ENCODE results near the gene APLP1. TPM values are rescaled to one million over a fixed set of nuclear protein-coding genes. Genes with fewer than 3 reads are reported as not detected.

The APLP1 gene
- total RNA-seq = 0.98 and 1.8 TPM in 2 replicates

DNA sequence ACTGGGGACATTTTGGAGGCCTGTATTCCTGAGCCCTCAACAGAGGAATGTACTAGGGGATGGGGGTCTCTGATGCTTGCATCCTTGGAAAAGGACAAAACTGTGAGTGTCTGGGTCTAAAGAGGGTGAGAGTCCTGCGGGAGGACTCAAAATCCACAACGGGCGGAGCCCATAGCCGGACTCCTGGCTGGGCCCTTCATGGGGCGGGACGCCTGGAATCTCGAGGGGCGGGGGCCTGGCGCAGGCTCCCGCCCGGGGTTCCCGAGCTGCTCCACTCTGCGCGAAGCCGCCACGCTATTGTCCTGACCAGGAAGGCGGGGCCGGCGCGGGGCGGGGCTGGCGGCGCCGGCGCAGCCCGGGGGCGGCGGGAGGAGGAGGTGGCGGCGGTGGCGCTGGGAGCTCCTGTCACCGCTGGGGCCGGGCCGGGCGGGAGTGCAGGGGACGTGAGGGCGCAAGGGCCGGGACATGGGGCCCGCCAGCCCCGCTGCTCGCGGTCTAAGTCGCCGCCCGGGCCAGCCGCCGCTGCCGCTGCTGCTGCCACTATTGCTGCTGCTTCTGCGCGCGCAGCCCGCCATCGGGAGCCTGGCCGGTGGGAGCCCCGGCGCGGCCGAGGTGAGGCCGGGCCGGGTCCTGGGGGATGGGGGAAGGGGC, at the start of gene APLP1:
Gene APLP1 (plus strand): TSS at position 403 of the 651 bp plus-strand sequence. CDS start 63 bp downstream, at position 466.

GRCh38 chr19:35852029-35852780, 16.2 kb upstream of the APLP1 start, which contains the start of gene NPHS1:
NPHS1 (minus strand) TSS chr19:35852504; CDS start chr19:35851837, 667 bp downstream.

DNA sequence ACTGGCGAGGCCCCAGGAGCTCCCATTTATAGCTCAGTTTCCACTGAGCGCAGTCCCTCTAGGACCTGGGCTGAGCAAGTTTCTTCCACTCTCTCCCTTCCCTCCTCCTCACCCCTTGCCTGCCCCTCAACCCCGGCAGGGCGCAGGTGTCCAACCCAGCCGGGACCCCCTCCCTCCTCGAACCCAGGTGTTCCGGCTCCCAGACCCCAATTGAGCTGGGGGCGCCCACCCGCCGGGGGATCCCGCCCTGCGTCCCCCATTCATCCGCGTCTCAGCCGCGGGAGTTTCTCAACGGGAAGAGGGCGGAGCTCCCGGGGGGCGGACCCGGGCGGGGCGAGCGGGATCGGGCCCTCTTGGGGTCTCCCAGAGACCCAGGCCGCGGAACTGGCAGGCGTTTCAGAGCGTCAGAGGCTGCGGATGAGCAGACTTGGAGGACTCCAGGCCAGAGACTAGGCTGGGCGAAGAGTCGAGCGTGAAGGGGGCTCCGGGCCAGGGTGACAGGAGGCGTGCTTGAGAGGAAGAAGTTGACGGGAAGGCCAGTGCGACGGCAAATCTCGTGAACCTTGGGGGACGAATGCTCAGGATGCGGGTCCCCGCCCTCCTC, 11.7 kb upstream of the APLP1 start, which contains the start of gene KIRREL2:
Gene KIRREL2 (plus strand): TSS at position 366 of the 604 bp plus-strand sequence. CDS start 209 bp downstream, at position 575.

GRCh38 chr19:35901854-35902661, 33.7 kb downstream of the APLP1 start, which contains the start of gene HCST:
HCST (plus strand) TSS chr19:35902529; CDS start chr19:35902594, 65 bp downstream.

GRCh38 chr19:35908010-35908441, 39.7 kb downstream of the APLP1 start, which contains the start of gene TYROBP:
TYROBP (minus strand) TSS chr19:35908295; CDS start chr19:35908228, 67 bp downstream.

Other genes starting within 250 kb of the APLP1 start
- 26.0 and 28.3 TPM in 2 replicates for gene RBM42, start 239.5 kb upstream of the APLP1 start, total RNA-seq
- gene ETV2, start 226.8 kb upstream of the APLP1 start, total RNA-seq = 0.17 and 0.87 TPM in 2 replicates
- gene COX6B1, start 220.3 kb upstream of the APLP1 start, total RNA-seq = 292 and 462 TPM in 2 replicates
- not detected in 2 replicates for gene UPK1A, start 202.1 kb upstream of the APLP1 start, total RNA-seq
- gene ZBTB32, start 164.0 kb upstream of the APLP1 start, total RNA-seq = not detected in 2 replicates
- gene KMT2B, start 150.6 kb upstream of the APLP1 start, total RNA-seq = 4.2 and 4.3 TPM in 2 replicates
- 0.34 and 0.65 TPM in 2 replicates for gene IGFLR1, start 126.1 kb upstream of the APLP1 start, total RNA-seq
- 2.8 and 3.8 TPM in 2 replicates for gene U2AF1L4, start 123.2 kb upstream of the APLP1 start, total RNA-seq
- gene PSENEN, start 122.9 kb upstream of the APLP1 start, total RNA-seq = 17.0 and 19.9 TPM in 2 replicates
- 4.0 and 4.3 TPM in 2 replicates for gene LIN37, start 120.0 kb upstream of the APLP1 start, total RNA-seq
- gene HSPB6, start 111.5 kb upstream of the APLP1 start, total RNA-seq = 0.09 and 0.11 TPM in 2 replicates
- 0.95 and 1.1 TPM in 2 replicates for gene PROSER3, start 110.4 kb upstream of the APLP1 start, total RNA-seq
- 0.95 and 1.4 TPM in 2 replicates for gene ARHGAP33, start 93.0 kb upstream of the APLP1 start, total RNA-seq
- gene PRODH2, start 55.7 kb upstream of the APLP1 start, total RNA-seq = not detected in 2 replicates
- gene NPHS1, start 16.1 kb upstream of the APLP1 start, total RNA-seq = not detected in 2 replicates
- gene KIRREL2, start 11.7 kb upstream of the APLP1 start, total RNA-seq = not detected in 2 replicates
- 2.9 and 3.1 TPM in 2 replicates for gene NFKBID, start 32.0 kb downstream of the APLP1 start, total RNA-seq
- 0.17 and 0.54 TPM in 2 replicates for gene HCST, start 34.0 kb downstream of the APLP1 start, total RNA-seq
- not detected in 2 replicates for gene TYROBP, start 39.7 kb downstream of the APLP1 start, total RNA-seq
- gene LRFN3, start 67.8 kb downstream of the APLP1 start, total RNA-seq = 1.2 and 1.7 TPM in 2 replicates
- gene SDHAF1, start 126.6 kb downstream of the APLP1 start, total RNA-seq = 10.6 and 11.6 TPM in 2 replicates
- under 0.01 TPM in 1 of 2 replicates, not detected in the other for gene SYNE4, start 140.2 kb downstream of the APLP1 start, total RNA-seq
- gene ALKBH6, start 145.6 kb downstream of the APLP1 start, total RNA-seq = 5.0 and 8.3 TPM in 2 replicates
- 2.3 and 2.8 TPM in 2 replicates for gene CLIP3, start 164.3 kb downstream of the APLP1 start, total RNA-seq
- gene THAP8, start 185.7 kb downstream of the APLP1 start, total RNA-seq = 0.60 and 1.7 TPM in 2 replicates
- 0.60 and 0.98 TPM in 2 replicates for gene WDR62, start 186.3 kb downstream of the APLP1 start, total RNA-seq
- not detected in 2 replicates for gene OVOL3, start 242.6 kb downstream of the APLP1 start, total RNA-seq
- gene POLR2I, start 246.3 kb downstream of the APLP1 start, total RNA-seq = 93.6 and 102 TPM in 2 replicates
- gene TBCB, start 246.9 kb downstream of the APLP1 start, total RNA-seq = 135 and 144 TPM in 2 replicates

Measured in dermis lymphatic vessel endothelial cell (primary cell).